Daoy (cell line): Measurements from ENCODE around the gene RSPH1. TPM values are rescaled to one million over a fixed set of nuclear protein-coding genes. Genes with fewer than 3 reads are reported as not detected.
A peak's percentile ranks its signal among the peaks of the same experiment; 100 is the strongest.

Source experiments
- DNase-seq: peaks from one replicate; pipeline ENCODE4 v3.0.0-alpha.2; 2015; ENCODE audit warnings: low read depth
- total RNA-seq: library from RNA; depleted of rRNA; stranded (reverse); fragments of >200 nt; shearing (Covaris generic); gene quantifications from 2 replicates; pipeline ENCODE4 v1.2.3, GENCODE V29; 2014

The RSPH1 gene
- total RNA-seq, 1 experiment from 2014 or later: 0.23 TPM

- DNase-seq: peak; percentile 88
These were observed 28.7 kb downstream of the RSPH1 start for GRCh38 chr21:42467140-42467983.

GRCh38 chr21:42466700-42467099 lies 29.3 kb downstream of the RSPH1 start:
- DNase-seq: no peak

- no peak for DNase-seq
These were observed 30.3 kb downstream of the RSPH1 start for GRCh38 chr21:42465803-42466127.

- peak; percentile 51 for DNase-seq
These were observed 30.8 kb downstream of the RSPH1 start for GRCh38 chr21:42465008-42465802.

GRCh38 chr21:42463861-42464515 lies 32.0 kb downstream of the RSPH1 start:
- peak; percentile 70 for DNase-seq

GRCh38 chr21:42461881-42462877 lies 33.8 kb downstream of the RSPH1 start:
- DNase-seq: no peak

GRCh38 chr21:42461185-42461520 lies 34.9 kb downstream of the RSPH1 start:
- no peak for DNase-seq

GRCh38 chr21:42460391-42461184 lies 35.4 kb downstream of the RSPH1 start:
- no peak for DNase-seq

GRCh38 chr21:42459546-42460215 lies 36.3 kb downstream of the RSPH1 start:
- no peak for DNase-seq

GRCh38 chr21:42459082-42459460 lies 37.0 kb downstream of the RSPH1 start:
- DNase-seq: no peak

GRCh38 chr21:42456457-42456856 lies 39.6 kb downstream of the RSPH1 start:
- peak; percentile 57 for DNase-seq

- DNase-seq: no peak
These were observed 40.1 kb downstream of the RSPH1 start for GRCh38 chr21:42455754-42456440.

GRCh38 chr21:42455196-42455595 lies 40.8 kb downstream of the RSPH1 start:
- DNase-seq: no peak

GRCh38 chr21:42454786-42455185 lies 41.2 kb downstream of the RSPH1 start:
- DNase-seq: no peak

GRCh38 chr21:42453986-42454570 lies 41.9 kb downstream of the RSPH1 start:
- DNase-seq: no peak

GRCh38 chr21:42453224-42453985 lies 42.6 kb downstream of the RSPH1 start:
- no peak for DNase-seq

- DNase-seq: no peak
These were observed 43.4 kb downstream of the RSPH1 start for GRCh38 chr21:42452401-42453223.
